GM13976 (cell line): ENCODE measurements around the gene TMEM81.

Experiments
- DNase-seq: peaks from one replicate; pipeline ENCODE4 v3.0.0; 2012; ENCODE audit warnings: low spot score
- in situ Hi-C: fragments of 300-500 bp; cut with MboI; formaldehyde crosslinking; loops from one replicate; pipeline ENCODE4 v1.12.0; 2022; ENCODE audit warnings: low sequenced_read_pairs, mixed read lengths, inconsistent platforms; ENCODE audit not compliant: unreplicated experiment
- TF ChIP-seq, protein P1 (sequence below): IDR thresholded peaks from 2 replicates; pipeline ENCODE4 v1.5.1; 2012; ENCODE audit warnings: borderline replicate concordance, mild to moderate bottlenecking; ENCODE audit not compliant: insufficient read depth; ENCODE audit errors: extremely low read depth, missing control alignments, control extremely low read depth

TMEM81 gene

DNA sequence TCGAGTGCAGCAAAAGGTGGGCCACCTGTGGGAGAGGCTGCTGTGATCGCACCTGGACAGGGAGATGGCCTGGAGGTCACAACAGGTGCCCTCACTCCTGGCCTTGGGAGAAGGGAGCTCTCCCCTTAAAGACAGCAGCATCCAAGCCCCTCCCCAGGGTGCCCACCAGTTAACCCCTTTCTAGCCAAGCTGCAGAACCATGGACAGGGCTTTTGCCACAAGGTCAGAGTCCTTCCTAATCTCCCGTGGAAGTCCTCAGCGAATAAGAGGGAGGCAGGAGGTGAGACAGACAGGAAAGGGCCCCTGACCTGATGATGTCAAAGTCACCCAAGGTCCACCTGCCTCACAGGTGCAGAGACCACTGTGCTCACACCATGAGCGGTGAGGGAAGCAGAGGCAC, 39.5 kb downstream of the TMEM81 start:
- in situ Hi-C loops, result no loop called here
- no peak for DNase-seq
- TF ChIP-seq, protein P1, sequence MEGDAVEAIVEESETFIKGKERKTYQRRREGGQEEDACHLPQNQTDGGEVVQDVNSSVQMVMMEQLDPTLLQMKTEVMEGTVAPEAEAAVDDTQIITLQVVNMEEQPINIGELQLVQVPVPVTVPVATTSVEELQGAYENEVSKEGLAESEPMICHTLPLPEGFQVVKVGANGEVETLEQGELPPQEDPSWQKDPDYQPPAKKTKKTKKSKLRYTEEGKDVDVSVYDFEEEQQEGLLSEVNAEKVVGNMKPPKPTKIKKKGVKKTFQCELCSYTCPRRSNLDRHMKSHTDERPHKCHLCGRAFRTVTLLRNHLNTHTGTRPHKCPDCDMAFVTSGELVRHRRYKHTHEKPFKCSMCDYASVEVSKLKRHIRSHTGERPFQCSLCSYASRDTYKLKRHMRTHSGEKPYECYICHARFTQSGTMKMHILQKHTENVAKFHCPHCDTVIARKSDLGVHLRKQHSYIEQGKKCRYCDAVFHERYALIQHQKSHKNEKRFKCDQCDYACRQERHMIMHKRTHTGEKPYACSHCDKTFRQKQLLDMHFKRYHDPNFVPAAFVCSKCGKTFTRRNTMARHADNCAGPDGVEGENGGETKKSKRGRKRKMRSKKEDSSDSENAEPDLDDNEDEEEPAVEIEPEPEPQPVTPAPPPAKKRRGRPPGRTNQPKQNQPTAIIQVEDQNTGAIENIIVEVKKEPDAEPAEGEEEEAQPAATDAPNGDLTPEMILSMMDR, result no peak

DNA sequence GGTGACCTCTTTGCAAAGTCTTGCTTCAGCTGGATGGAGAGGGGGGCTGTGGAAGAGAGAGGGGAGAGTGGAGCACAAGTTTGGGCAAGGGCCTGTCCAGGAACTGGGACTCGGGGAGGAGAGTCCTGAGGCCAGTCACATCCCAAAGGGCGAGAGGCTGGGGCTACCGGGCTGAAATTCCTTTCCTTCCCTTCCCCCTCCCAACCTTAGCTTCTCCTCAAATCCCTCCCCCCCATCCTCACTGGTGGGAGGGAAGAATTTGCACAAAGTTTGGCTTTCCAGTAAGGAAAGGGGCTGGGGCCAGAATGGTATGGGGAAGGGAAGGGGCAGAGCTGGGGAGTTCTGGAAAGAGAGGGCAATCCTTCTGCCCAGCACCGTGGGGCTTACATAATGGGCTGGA, 40.4 kb downstream of the TMEM81 start:
- DNase-seq, result no peak
- TF ChIP-seq, protein P1, result no peak
- in situ Hi-C loops, result no loop called here

DNA sequence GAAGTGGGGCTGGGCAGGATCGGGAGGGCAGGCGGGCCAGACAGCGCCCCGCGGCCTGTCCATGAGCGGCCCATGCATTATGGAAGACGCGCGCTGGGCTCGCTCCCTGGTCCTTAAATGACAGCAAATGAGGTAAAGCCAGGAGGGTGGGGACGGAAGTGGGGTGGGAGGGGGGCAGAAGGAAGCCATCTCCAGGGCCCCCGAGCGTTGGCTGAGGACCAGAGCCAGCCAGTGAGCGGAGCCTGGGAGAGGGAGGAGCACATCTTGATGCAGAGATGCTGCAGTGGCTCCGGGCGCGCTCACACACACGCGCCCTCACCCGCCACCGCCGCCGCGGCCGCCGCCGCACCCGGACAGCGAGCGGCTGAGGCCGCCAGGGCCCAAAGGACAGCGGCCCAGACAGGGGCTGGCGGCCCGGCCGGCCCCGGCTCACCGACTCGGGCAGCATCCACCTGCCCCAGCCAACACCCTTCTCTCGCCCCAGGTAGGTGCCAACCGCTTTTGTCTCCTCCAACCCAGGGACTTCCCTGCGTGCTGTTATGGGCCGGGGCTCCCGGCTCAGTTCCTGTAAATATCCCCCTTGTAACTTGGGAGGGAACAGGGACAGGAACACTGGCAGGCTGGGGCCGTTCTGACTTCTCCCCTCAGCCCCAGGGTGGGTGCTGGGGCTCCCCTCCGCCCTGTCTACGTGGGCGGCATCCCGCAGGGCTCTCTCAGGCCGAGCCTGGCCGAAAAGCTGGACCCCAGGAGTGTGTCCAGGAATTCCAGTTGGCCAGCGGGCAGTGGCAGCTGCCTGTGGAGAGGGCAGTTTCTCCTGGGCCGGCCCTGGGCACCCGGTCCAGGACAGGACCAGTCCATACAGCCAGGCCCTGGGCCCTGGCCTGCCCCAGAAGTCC, 41.1 kb downstream of the TMEM81 start, which contains the start of gene CNTN2:
TSS of gene CNTN2 (plus strand) at position 302 of the 896 bp plus-strand sequence. CDS start 9,974 bp downstream, outside the sequence.
- no peak for DNase-seq
- TF ChIP-seq, protein P1, result no peak
- in situ Hi-C loops, result no loop called here

DNA sequence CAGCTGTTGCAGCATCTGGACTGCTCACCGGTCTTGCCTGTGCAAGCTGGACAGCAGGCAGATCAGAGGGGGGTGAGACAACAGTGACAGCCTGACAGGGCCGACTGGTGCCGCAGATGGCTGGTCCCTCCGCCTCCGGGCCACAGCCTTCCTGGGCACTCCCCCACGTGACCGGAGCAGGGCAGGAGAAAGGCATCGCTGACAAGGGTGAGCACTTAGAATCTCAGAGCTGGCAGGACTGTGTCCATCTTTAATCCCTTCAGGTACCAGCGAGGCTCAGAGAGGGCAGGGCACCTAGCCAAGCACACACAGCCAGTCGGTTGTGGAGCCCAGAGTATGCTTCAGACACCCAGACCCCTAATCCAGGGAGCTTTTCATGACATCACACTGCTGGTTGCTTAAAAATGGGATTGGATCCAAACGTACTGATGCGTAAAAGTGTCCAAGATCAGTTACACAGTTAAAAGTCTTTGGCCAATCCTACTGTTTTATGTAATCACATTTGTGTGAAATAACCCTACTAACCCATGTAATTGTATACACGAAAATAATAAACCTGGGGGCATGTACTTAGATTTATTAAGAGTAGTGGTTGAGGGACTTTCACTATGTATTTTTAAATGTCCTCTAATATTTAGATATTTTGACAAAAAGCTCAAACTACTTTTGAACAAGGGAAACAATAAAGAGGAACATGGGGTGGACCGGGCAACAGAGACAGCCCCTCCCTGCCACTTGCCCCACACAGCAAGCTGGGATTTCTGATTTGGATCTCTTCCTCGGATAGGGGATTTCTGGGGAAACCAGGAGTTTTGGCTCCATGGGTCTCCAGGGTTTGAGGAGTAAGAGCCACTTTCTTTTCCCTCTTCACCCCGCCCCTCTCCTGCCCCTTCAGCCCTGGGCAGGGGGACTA, 42.0 kb downstream of the TMEM81 start:
- DNase-seq, result no peak
- TF ChIP-seq, protein P1, result no peak
- in situ Hi-C loops, result no loop called here

DNA sequence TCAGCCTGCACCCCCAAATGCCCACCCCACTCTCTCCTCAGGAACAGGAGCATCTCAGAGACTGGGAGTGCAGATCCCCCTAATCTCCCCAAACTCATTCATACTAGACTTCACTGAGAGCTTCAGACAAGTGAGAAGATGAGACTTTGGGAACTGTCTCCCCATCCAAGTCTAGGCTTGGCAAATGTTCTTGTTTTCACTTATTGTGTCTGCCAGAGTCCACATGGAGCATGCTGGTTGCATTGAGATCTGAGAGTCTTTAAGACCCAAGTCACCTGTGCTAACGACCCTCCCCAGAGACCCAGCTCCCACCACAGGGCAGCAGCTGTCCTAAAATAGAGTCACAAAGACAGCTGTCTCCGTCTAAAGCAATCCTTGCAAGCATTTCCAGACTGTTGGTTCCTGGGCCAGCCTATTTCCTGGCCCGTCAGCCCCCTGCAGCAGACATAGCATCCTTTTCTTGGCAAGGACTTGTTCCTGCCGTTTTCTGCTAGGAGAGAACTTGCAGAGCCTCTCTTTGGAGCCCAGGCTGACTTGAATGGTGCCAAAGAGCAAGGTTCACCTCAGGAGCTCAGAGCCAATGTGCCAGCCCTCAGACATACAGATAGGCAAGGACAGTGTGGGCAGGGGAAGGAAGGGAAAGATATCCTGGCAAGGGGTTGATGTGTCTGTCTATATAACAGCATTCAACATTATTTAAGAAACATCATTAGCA, 43.1 kb downstream of the TMEM81 start:
- no peak for DNase-seq
- TF ChIP-seq, protein P1, result no peak
- in situ Hi-C loops, result no loop called here

DNA sequence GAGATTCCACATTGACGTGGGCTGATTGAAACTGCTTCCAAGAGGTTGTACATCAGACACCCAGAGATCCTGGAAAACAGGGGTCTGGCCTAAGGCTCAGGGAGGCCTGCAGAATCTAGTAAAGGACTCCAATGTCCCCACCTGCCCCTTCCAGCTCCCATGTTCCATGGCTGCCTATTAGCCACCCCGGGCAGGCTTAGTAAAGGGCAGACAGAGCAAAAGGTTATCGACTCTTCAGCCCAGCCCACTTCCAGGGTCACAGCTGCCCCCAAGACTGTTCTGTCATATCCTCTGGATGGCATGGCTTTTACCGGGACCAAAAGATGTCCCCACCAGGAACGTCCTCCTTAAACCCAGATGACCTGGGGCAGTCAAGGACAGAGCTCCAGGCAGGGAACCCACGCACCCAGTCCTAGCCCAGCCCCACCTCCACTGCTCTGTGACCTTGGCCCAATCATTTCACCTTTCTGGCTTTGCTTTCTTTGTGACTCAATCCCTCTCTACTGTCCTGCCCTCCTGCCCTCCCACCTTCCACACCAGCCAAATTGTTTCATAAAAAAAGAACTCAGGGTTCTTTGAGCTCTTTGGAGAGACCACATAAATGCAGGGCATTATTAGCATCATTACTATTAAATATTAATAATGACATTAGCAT, 46.0 kb downstream of the TMEM81 start:
- DNase-seq, result no peak
- TF ChIP-seq, protein P1, result no peak
- in situ Hi-C loops, result no loop called here
